Esophagus muscularis mucosa (tissue), 3 donors: Measurements from ENCODE around the gene ATP5PO.

ENCODE experiments used
- CTCF ChIP-seq, 3 experiments: fragments of 200-600 bp in 2 of 3; fragments of 450-650 bp in 1 of 3; sonication (generic) in 2 of 3; IDR thresholded peaks; one replicate each; pipeline ENCODE4 v1.5.1; 2017 to 2019; ENCODE audit warnings: antibody characterized with exemption in 3 of 3, mild to moderate bottlenecking in 2 of 3, moderate library complexity in 1 of 3
- EP300 ChIP-seq: sonication (generic); formaldehyde crosslinking; IDR thresholded peaks from one replicate; pipeline ENCODE4 v1.6.1; 2017; ENCODE audit warnings: antibody characterized with exemption

GRCh38 chr21:33915368-33916199, at the start of gene ATP5PO:
- peak in 1 of 3 experiments; percentile 35 for TF ChIP-seq CTCF (IDR thresholded peaks at IDR 0.05)
- TF ChIP-seq EP300 = no peak
